ENCODE results near the gene PSMD5.

DNA sequence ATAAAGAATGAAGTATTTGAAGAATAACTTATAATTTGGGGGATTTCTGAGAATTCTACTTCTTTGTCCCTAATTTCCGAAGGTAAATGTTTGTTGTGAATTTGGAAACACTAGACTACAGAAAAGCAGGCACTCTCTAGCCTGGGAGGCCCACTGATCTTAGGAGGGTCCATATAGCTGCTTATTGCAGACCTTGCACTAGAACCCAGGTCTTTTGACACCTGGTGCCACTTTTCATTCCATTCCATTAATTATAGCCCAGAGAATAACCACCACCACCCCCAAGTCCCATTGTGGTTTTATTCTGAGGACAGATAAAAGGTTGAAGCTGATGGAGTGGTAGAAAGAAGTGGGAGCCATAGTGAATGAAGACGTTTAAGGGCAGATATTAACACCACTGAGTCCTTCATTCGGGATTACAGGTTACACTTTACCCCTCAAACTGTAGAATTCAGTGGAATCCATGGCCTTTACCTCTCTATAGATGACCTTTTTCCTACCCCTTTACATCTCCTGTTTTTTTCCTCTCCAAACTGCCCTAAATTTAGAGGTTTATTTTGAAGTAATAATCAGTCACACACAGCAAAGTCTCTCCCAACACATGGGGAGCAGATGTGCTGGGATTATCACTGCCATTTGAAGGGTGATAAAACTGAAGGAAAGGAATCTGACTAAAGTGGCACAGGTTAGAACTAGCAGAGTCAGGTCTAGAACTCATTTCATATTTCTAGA, 12.0 kb upstream of the PSMD5 start:
- TF ChIP-seq, protein P1, sequence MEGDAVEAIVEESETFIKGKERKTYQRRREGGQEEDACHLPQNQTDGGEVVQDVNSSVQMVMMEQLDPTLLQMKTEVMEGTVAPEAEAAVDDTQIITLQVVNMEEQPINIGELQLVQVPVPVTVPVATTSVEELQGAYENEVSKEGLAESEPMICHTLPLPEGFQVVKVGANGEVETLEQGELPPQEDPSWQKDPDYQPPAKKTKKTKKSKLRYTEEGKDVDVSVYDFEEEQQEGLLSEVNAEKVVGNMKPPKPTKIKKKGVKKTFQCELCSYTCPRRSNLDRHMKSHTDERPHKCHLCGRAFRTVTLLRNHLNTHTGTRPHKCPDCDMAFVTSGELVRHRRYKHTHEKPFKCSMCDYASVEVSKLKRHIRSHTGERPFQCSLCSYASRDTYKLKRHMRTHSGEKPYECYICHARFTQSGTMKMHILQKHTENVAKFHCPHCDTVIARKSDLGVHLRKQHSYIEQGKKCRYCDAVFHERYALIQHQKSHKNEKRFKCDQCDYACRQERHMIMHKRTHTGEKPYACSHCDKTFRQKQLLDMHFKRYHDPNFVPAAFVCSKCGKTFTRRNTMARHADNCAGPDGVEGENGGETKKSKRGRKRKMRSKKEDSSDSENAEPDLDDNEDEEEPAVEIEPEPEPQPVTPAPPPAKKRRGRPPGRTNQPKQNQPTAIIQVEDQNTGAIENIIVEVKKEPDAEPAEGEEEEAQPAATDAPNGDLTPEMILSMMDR (IDR thresholded peaks at IDR 0.05; ENCODE audit: low read depth, low read length, poor library complexity, severe bottlenecking), result no peak
- no peak for TF ChIP-seq EZH2phosphoT487 (IDR thresholded peaks at IDR 0.05; ENCODE audit: borderline replicate concordance, low read length)
